ENCODE data around the gene FAM120A. TPM values are rescaled to one million over a fixed set of nuclear protein-coding genes. Genes with fewer than 3 reads are reported as not detected.

The FAM120A gene
- total and polyA plus RNA-seq, 4 donors = 28.3 to 91.0 (median 50.3) TPM

DNA sequence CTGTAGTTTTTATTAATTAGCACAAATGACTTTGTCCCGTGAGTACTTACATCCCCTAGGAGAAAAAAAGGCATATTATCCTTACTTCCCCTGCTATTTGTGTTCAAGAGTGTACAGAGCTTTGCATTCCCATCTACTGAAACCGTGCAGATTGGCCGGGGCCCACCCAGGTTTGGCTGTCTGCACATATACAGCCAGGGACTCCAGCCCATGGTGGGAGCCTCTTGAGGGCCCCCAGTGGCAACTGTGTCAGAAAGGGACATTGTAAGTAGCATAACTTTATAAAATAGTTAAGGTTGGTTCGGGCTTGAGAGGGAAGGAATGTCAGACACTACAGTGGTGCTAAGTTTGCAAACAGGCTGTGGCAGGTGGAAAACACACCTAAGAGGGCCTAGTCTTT lies 149.6 kb downstream of the FAM120A start (continued):
- TF ChIP-seq CTCF (IDR thresholded peaks at IDR 0.05; ENCODE audit: low read depth, low read length, missing input control) (no peak), EGR1 (IDR thresholded peaks at IDR 0.05; ENCODE audit: low read depth in 2 of 2) (no peak), FOXA1 (IDR thresholded peaks at IDR 0.05) (no peak), RXRA (IDR thresholded peaks at IDR 0.05) (no peak), JUND (IDR thresholded peaks at IDR 0.05) (no peak), FOXA2 (IDR thresholded peaks at IDR 0.05) (no peak), NR2F2 (IDR thresholded peaks at IDR 0.05) (no peak)
- TF ChIP-seq, protein P1, sequence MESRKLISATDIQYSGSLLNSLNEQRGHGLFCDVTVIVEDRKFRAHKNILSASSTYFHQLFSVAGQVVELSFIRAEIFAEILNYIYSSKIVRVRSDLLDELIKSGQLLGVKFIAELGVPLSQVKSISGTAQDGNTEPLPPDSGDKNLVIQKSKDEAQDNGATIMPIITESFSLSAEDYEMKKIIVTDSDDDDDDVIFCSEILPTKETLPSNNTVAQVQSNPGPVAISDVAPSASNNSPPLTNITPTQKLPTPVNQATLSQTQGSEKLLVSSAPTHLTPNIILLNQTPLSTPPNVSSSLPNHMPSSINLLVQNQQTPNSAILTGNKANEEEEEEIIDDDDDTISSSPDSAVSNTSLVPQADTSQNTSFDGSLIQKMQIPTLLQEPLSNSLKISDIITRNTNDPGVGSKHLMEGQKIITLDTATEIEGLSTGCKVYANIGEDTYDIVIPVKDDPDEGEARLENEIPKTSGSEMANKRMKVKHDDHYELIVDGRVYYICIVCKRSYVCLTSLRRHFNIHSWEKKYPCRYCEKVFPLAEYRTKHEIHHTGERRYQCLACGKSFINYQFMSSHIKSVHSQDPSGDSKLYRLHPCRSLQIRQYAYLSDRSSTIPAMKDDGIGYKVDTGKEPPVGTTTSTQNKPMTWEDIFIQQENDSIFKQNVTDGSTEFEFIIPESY (IDR thresholded peaks at IDR 0.05) = no peak

DNA sequence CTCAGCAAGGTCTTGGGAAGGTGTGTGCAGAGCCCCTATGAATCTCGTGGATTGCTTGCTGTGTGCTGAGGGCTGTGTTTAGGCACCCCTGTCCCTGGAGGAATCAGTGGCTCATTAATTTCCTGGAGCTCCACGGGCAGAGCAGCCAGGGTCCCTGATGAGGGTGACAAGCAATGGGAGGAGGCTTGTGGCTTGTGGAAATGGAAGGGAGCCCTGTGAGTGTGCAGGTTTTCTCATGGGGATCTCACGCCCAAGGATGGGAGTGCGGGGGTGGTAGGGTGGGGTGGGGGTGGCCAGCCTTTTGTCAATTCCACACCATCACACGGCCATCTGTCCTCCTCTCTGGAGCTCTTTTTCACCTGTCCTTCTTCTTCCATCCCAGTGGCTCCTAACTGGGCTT lies 150.2 kb downstream of the FAM120A start:
- H3K9ac ChIP-seq (ENCODE audit: low read depth in 1 of 2, low read length in 2 of 2) = no peak overlapping the region
- H3K27ac ChIP-seq (ENCODE audit: low read depth in 1 of 2, low read length in 2 of 2) = no peak overlapping the region
- no peaks in the 10 kb centered on the region for H3K9me3 ChIP-seq (ENCODE audit: control insufficient read depth in 4 of 4, low read length in 3 of 4)
- 94% methylated on average over 5 of the region's 5 CpGs for WGBS
- H3K36me3 ChIP-seq (ENCODE audit: control insufficient read depth in 4 of 4, insufficient read depth in 3 of 4, low read depth in 1 of 4, low read length in 3 of 4) = no peaks in the 10 kb centered on the region
- DNase-seq (ENCODE audit: low spot score) = peak; percentile 25
- TF ChIP-seq RAD21 (IDR thresholded peaks at IDR 0.05) (no peak), FOXA1 (IDR thresholded peaks at IDR 0.05) (no peak), JUND (IDR thresholded peaks at IDR 0.05) (no peak), HNF4A (conservative IDR thresholded peaks at IDR 0.05) (no peak), CTCF (IDR thresholded peaks at IDR 0.05; ENCODE audit: low read depth, low read length, missing input control) (no peak), NR2F2 (IDR thresholded peaks at IDR 0.05) (no peak), EGR1 (IDR thresholded peaks at IDR 0.05; ENCODE audit: low read depth in 2 of 2) (no peak), FOXA2 (IDR thresholded peaks at IDR 0.05) (no peak), HNF4G (IDR thresholded peaks at IDR 0.05) (no peak), ATF3 (IDR thresholded peaks at IDR 0.05) (no peak)
- TF ChIP-seq, protein P2, sequence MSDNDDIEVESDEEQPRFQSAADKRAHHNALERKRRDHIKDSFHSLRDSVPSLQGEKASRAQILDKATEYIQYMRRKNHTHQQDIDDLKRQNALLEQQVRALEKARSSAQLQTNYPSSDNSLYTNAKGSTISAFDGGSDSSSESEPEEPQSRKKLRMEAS (IDR thresholded peaks at IDR 0.05) = no peak
- H3K4me3 ChIP-seq (ENCODE audit: low read depth in 1 of 3, low read length in 3 of 3) = no peak overlapping the region
- H3K4me1 ChIP-seq (ENCODE audit: control insufficient read depth in 4 of 4, insufficient read depth in 4 of 4, low read length in 3 of 4) = no peaks in the 10 kb centered on the region
- no peaks in the 10 kb centered on the region for H3K27me3 ChIP-seq (ENCODE audit: control insufficient read depth in 4 of 4, insufficient read depth in 4 of 4, low read length in 3 of 4)

DNA sequence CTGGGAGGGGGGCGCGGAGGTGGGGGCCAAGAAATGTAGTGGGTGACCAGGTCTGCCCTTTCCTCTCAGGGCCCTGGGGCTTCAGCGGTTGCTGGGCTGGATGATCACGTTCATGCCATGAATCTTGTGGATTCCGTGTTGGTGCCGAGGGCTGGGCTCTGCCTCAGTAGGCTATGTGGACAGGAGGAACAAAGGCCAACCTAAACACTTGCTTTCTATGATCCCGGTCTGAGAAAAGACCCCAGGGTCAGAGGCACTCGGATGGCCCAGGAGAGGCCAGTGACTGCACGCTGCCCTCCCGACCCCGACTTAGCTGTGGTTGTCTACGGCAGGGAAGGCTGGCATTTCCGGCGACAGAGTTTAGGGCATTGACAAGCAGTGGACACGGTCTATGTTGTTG lies 151.5 kb downstream of the FAM120A start:
- 96% methylated on average over 15 of the region's 15 CpGs for WGBS
- Histone ChIP-seq H3K36me3 (ENCODE audit: control insufficient read depth in 4 of 4, insufficient read depth in 3 of 4, low read depth in 1 of 4, low read length in 3 of 4) (no peaks in the 10 kb centered on the region), H3K27me3 (ENCODE audit: control insufficient read depth in 4 of 4, insufficient read depth in 4 of 4, low read length in 3 of 4) (no peaks in the 10 kb centered on the region), H3K9ac (ENCODE audit: low read depth in 1 of 2, low read length in 2 of 2) (no peak overlapping the region), H3K4me3 (ENCODE audit: low read depth in 1 of 3, low read length in 3 of 3) (no peak overlapping the region), H3K27ac (ENCODE audit: low read depth in 1 of 2, low read length in 2 of 2) (no peak overlapping the region), H3K4me1 (ENCODE audit: control insufficient read depth in 4 of 4, insufficient read depth in 4 of 4, low read length in 3 of 4) (no peaks in the 10 kb centered on the region), H3K9me3 (ENCODE audit: control insufficient read depth in 4 of 4, low read length in 3 of 4) (peaks cover 0 to 1% (median 0%) of the 10 kb centered on the region in 4 donors)
- DNase-seq (ENCODE audit: low spot score) = peak; percentile 24
- no peak for TF ChIP-seq RXRA (IDR thresholded peaks at IDR 0.05)
- TF ChIP-seq ATF3 (IDR thresholded peaks at IDR 0.05) = no peak
- no peak for TF ChIP-seq CTCF (IDR thresholded peaks at IDR 0.05; ENCODE audit: low read depth, low read length, missing input control)
- TF ChIP-seq, protein P3, sequence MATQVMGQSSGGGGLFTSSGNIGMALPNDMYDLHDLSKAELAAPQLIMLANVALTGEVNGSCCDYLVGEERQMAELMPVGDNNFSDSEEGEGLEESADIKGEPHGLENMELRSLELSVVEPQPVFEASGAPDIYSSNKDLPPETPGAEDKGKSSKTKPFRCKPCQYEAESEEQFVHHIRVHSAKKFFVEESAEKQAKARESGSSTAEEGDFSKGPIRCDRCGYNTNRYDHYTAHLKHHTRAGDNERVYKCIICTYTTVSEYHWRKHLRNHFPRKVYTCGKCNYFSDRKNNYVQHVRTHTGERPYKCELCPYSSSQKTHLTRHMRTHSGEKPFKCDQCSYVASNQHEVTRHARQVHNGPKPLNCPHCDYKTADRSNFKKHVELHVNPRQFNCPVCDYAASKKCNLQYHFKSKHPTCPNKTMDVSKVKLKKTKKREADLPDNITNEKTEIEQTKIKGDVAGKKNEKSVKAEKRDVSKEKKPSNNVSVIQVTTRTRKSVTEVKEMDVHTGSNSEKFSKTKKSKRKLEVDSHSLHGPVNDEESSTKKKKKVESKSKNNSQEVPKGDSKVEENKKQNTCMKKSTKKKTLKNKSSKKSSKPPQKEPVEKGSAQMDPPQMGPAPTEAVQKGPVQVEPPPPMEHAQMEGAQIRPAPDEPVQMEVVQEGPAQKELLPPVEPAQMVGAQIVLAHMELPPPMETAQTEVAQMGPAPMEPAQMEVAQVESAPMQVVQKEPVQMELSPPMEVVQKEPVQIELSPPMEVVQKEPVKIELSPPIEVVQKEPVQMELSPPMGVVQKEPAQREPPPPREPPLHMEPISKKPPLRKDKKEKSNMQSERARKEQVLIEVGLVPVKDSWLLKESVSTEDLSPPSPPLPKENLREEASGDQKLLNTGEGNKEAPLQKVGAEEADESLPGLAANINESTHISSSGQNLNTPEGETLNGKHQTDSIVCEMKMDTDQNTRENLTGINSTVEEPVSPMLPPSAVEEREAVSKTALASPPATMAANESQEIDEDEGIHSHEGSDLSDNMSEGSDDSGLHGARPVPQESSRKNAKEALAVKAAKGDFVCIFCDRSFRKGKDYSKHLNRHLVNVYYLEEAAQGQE (IDR thresholded peaks at IDR 0.05) = no peak
